Glutamatergic neuron (in vitro differentiated cells): ENCODE results near the gene RAD51C. TPM values are rescaled to one million over a fixed set of nuclear protein-coding genes. Genes with fewer than 3 reads are reported as not detected.

ENCODE experiments used
- DNase-seq: peaks from one replicate; pipeline ENCODE4 v3.0.0; 2022
- H3K27ac Mint-ChIP-seq: one replicate; pipeline ENCODE4 v1.8.0; 2020; ENCODE audit warnings: mild to moderate bottlenecking, mixed read lengths, inconsistent platforms; ENCODE audit not compliant: unreplicated experiment
- H3K27me3 Mint-ChIP-seq: one replicate; pipeline ENCODE4 v1.8.0; 2020; ENCODE audit warnings: mild to moderate bottlenecking, moderate library complexity, mixed read lengths, inconsistent platforms; ENCODE audit not compliant: unreplicated experiment
- H3K36me3 Mint-ChIP-seq: one replicate; pipeline ENCODE4 v1.8.0; 2020; ENCODE audit warnings: mild to moderate bottlenecking, mixed read lengths, inconsistent platforms; ENCODE audit not compliant: unreplicated experiment
- H3K4me1 Mint-ChIP-seq: one replicate; pipeline ENCODE4 v1.8.0; 2020; ENCODE audit warnings: mild to moderate bottlenecking, low read depth, mixed read lengths, inconsistent platforms; ENCODE audit not compliant: unreplicated experiment
- H3K4me3 Mint-ChIP-seq: one replicate; pipeline ENCODE4 v1.8.0; 2020; ENCODE audit warnings: mild to moderate bottlenecking, mixed read lengths, inconsistent platforms; ENCODE audit not compliant: unreplicated experiment
- H3K9me3 Mint-ChIP-seq: one replicate; pipeline ENCODE4 v1.8.0; 2020; ENCODE audit warnings: mild to moderate bottlenecking, moderate library complexity, mixed read lengths, inconsistent platforms; ENCODE audit not compliant: unreplicated experiment
- CTCF ChIP-seq: fragments of 200-600 bp; sonication (generic); IDR thresholded peaks from one replicate; pipeline ENCODE4 v1.5.0; 2021; ENCODE audit not compliant: partially characterized antibody, unreplicated experiment
- total RNA-seq: library from RNA; stranded (reverse); fragmentation: NEBNext Ultra II Directional; extraction: Animal tissue kit (Norgen Biotek cat#: 25700); gene quantifications from one replicate; pipeline ENCODE4 v1.2.1, GENCODE V29; 2021; ENCODE audit not compliant: unreplicated experiment

Gene RAD51C
- total RNA-seq, 1 donor from 2014 or later = 8.5 TPM

- Mint-ChIP-seq H3K9me3 (no peaks in the 10 kb centered on the region), H3K4me1 (no peaks in the 10 kb centered on the region), H3K4me3 (no peak overlapping the region), H3K27me3 (no peaks in the 10 kb centered on the region), H3K27ac (no peak overlapping the region), H3K36me3 (no peaks in the 10 kb centered on the region)
- TF ChIP-seq CTCF = no peak
- no peak for DNase-seq
Observed at GRCh38 chr17:58722274-58722673, 29.9 kb downstream of the RAD51C start.

- no peaks in the 10 kb centered on the region for H3K36me3 Mint-ChIP-seq
- no peaks in the 10 kb centered on the region for H3K27me3 Mint-ChIP-seq
- no peaks in the 10 kb centered on the region for H3K9me3 Mint-ChIP-seq
- no peak overlapping the region for H3K27ac Mint-ChIP-seq
- DNase-seq = no peak
- no peak overlapping the region for H3K4me3 Mint-ChIP-seq
- H3K4me1 Mint-ChIP-seq = no peaks in the 10 kb centered on the region
- TF ChIP-seq CTCF = no peak
Observed at GRCh38 chr17:58722696-58723095, 30.3 kb downstream of the RAD51C start.

- no peaks in the 10 kb centered on the region for H3K9me3 Mint-ChIP-seq
- no peaks in the 10 kb centered on the region for H3K4me1 Mint-ChIP-seq
- no peak for DNase-seq
- H3K27me3 Mint-ChIP-seq = no peaks in the 10 kb centered on the region
- no peaks in the 10 kb centered on the region for H3K36me3 Mint-ChIP-seq
- no peak overlapping the region for H3K4me3 Mint-ChIP-seq
- TF ChIP-seq CTCF = no peak
- no peak overlapping the region for H3K27ac Mint-ChIP-seq
Observed at GRCh38 chr17:58728798-58729197, 36.4 kb downstream of the RAD51C start.

GRCh38 chr17:58730937-58731336, 38.5 kb downstream of the RAD51C start:
- no peak for DNase-seq
- Mint-ChIP-seq H3K27ac (no peak overlapping the region), H3K4me1 (no peaks in the 10 kb centered on the region), H3K27me3 (no peaks in the 10 kb centered on the region), H3K36me3 (no peaks in the 10 kb centered on the region), H3K9me3 (no peaks in the 10 kb centered on the region), H3K4me3 (no peak overlapping the region)
- TF ChIP-seq CTCF = no peak

GRCh38 chr17:58734040-58734439, 41.6 kb downstream of the RAD51C start:
- no peaks in the 10 kb centered on the region for H3K27me3 Mint-ChIP-seq
- no peaks in the 10 kb centered on the region for H3K4me1 Mint-ChIP-seq
- no peak for TF ChIP-seq CTCF
- H3K27ac Mint-ChIP-seq = no peak overlapping the region
- no peak overlapping the region for H3K4me3 Mint-ChIP-seq
- H3K9me3 Mint-ChIP-seq = no peaks in the 10 kb centered on the region
- DNase-seq = no peak
- no peaks in the 10 kb centered on the region for H3K36me3 Mint-ChIP-seq
